ENCODE results near the gene GPR132. TPM values are rescaled to one million over a fixed set of nuclear protein-coding genes. Genes with fewer than 3 reads are reported as not detected.

The GPR132 gene
- total and polyA plus RNA-seq, 2 donors (not counting 3 experiments of a cell fraction or from before 2014, with no cell fraction given) = not detected

DNA sequence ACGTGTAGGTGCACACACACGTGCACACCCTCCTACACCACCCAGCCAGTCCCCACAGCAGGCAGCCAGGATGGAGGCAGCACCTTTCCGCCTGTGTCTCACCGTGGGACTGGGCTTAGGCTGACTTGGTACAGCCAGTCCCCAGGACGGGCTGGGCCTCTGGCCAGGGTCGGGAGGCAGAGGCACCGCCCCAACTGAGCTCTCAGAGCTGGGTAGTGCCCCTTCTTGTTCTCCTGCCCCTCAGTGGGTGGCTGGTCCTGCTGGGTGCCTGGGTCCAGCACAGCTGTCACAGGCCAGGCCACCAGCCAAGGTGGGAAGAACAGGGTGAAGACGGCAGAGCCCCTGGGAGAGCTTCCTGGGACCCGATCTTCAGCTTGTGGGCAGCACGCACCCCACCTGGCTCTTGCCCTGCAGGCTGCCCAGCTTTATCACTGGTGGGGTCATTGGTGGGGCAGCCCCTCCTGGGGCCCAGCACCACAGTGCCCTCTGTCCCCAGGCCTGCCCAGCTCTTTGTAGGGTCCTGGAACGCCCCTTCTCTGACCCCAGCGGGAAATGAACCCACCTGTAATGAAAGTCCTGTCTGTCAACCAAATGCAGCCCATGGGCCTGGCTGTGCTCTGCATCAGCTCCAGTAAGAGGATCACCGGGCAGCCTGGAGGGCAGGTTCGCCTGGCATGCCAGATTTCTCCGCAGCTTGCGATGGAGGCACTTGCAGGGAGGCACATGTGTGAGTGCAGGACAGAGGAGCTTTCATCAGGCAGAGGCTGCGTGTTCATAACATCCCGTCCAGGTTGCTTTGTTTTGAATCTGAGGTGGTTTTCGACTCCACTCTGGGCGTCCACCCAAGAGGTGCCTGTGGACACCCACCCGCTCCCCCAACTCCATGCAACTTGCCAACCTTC is 59.0 kb downstream of the GPR132 start:
- ChIA-PET POLR2A (interaction anchor here (0.7 kb wide), 1 partner anchor 13 kb away, joined by 3 read pairs; no protein-coding TSS in a partner anchor), CTCF (interaction anchor here (1.1 to 1.7 kb wide), 3 partner anchors 12 to 40 kb away, joined by 3 to 9 read pairs (median 3); no protein-coding TSS in a partner anchor)
- no peak overlapping the region for H3K27ac ChIP-seq (ENCODE audit: insufficient read depth, low read depth, low read length)
- FAIRE-seq (no peak), DNase-seq (ENCODE audit: low read depth, low spot score) (no peak)
- no peak for TF ChIP-seq POLR2A (IDR thresholded peaks at IDR 0.05; ENCODE audit: low read depth, low read length)
- no peak for TF ChIP-seq EZH2 (IDR thresholded peaks at IDR 0.05; ENCODE audit: borderline replicate concordance, low read depth, low read length, severe bottlenecking)
- TF ChIP-seq GATA2 (IDR thresholded peaks at IDR 0.05; ENCODE audit: insufficient read depth, insufficient read length, low read depth, low read length) = no peak
- TF ChIP-seq, protein P1, sequence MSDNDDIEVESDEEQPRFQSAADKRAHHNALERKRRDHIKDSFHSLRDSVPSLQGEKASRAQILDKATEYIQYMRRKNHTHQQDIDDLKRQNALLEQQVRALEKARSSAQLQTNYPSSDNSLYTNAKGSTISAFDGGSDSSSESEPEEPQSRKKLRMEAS (IDR thresholded peaks at IDR 0.05; ENCODE audit: insufficient read depth, insufficient read length) = no peak
- TF ChIP-seq FOS (IDR thresholded peaks at IDR 0.05; ENCODE audit: borderline replicate concordance, insufficient read depth, low read length) = no peak
- TF ChIP-seq, protein P2, sequence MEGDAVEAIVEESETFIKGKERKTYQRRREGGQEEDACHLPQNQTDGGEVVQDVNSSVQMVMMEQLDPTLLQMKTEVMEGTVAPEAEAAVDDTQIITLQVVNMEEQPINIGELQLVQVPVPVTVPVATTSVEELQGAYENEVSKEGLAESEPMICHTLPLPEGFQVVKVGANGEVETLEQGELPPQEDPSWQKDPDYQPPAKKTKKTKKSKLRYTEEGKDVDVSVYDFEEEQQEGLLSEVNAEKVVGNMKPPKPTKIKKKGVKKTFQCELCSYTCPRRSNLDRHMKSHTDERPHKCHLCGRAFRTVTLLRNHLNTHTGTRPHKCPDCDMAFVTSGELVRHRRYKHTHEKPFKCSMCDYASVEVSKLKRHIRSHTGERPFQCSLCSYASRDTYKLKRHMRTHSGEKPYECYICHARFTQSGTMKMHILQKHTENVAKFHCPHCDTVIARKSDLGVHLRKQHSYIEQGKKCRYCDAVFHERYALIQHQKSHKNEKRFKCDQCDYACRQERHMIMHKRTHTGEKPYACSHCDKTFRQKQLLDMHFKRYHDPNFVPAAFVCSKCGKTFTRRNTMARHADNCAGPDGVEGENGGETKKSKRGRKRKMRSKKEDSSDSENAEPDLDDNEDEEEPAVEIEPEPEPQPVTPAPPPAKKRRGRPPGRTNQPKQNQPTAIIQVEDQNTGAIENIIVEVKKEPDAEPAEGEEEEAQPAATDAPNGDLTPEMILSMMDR (IDR thresholded peaks at IDR 0.05; ENCODE audit: extremely low read depth in 1 of 2, insufficient read depth in 1 of 2, low read depth in 1 of 2, low read length in 2 of 2) = no peak
- no peak for TF ChIP-seq POLR2AphosphoS5 (IDR thresholded peaks at IDR 0.05; ENCODE audit: insufficient read depth, low read depth, low read length)
- no peak for TF ChIP-seq MYC (IDR thresholded peaks at IDR 0.05; ENCODE audit: low read depth, low read length)
- TF ChIP-seq JUN (IDR thresholded peaks at IDR 0.05; ENCODE audit: borderline replicate concordance, insufficient read depth, insufficient read length, low read depth) = no peak
- intact Hi-C loops (cut with micrococcal nuclease) = no loop called here
- H4K20me1 ChIP-seq (replicated peaks; ENCODE audit: control insufficient read depth, extremely low read depth, insufficient read depth, low read length) = no peaks in the 10 kb centered on the region
- no peaks in the 10 kb centered on the region for H3K27me3 ChIP-seq (ENCODE audit: control insufficient read depth in 2 of 2, insufficient read depth in 2 of 2, low read length in 2 of 2)
- H3K9ac ChIP-seq (replicated peaks; ENCODE audit: extremely low read depth, insufficient read depth, low read length) = no peak overlapping the region
- H3K4me2 ChIP-seq (ENCODE audit: insufficient read depth, low read length) = no peak overlapping the region
- dilution Hi-C loops (cut with MboI; ENCODE audit: extremely low pct_ligation_motif_present, low sequenced_read_pairs) = no loop called here
- peaks cover 7 to 13% of the 10 kb centered on the region in 2 experiments for H3K36me3 ChIP-seq (ENCODE audit: control insufficient read depth in 2 of 2, extremely low read depth in 1 of 2, insufficient read depth in 2 of 2, low read length in 2 of 2)
- H3K79me2 ChIP-seq (ENCODE audit: control insufficient read depth, insufficient read depth, low read length) = peaks cover 20% of the 10 kb centered on the region
- no peak overlapping the region for H3K4me3 ChIP-seq (replicated peaks in 1 of 3; ENCODE audit: insufficient read depth in 1 of 3, low read depth in 1 of 3, low read length in 3 of 3)
- H2AFZ ChIP-seq (ENCODE audit: low read depth, low read length) = no peak overlapping the region
- no peaks in the 10 kb centered on the region for H3K9me3 ChIP-seq (replicated peaks; ENCODE audit: control insufficient read depth, insufficient read depth, low read length)
- no peaks in the 10 kb centered on the region for H3K9me1 ChIP-seq (replicated peaks; ENCODE audit: control insufficient read depth, extremely low read depth, insufficient read depth, low read length)
- no peaks in the 10 kb centered on the region for H3K4me1 ChIP-seq (ENCODE audit: control insufficient read depth, extremely low read depth, insufficient read depth, low read length)
- BruUV-seq (replicated peaks) = no TSS peak
